Coronary artery (tissue), 2 donors: ENCODE results near the gene UGT1A3.
"Not testable (repeated sequence)": the region's sequence is repeated elsewhere in the genome, so short reads cannot be mapped to it uniquely, and the experiment has no call there.

Experiments used
- DNase-seq: peaks from one replicate; pipeline ENCODE4 v3.0.0-alpha.2; 2017; ENCODE audit warnings: low spot score
- H3K27ac ChIP-seq, 2 donors: fragments of 200-600 bp; sonication (generic); one replicate each; pipeline ENCODE4 v1.5.1; 2016 to 2019
- H3K4me3 ChIP-seq: fragments of 200-600 bp; sonication (generic); 2 replicates; pipeline ENCODE4 v1.5.1; 2016; ENCODE audit warnings: mild to moderate bottlenecking, moderate library complexity
- TF ChIP-seq, protein P1 (sequence below): fragments of 200-600 bp; sonication (generic); IDR thresholded peaks from one replicate; pipeline ENCODE4 v1.5.1; 2019; ENCODE audit warnings: antibody characterized with exemption

Gene UGT1A3

DNA sequence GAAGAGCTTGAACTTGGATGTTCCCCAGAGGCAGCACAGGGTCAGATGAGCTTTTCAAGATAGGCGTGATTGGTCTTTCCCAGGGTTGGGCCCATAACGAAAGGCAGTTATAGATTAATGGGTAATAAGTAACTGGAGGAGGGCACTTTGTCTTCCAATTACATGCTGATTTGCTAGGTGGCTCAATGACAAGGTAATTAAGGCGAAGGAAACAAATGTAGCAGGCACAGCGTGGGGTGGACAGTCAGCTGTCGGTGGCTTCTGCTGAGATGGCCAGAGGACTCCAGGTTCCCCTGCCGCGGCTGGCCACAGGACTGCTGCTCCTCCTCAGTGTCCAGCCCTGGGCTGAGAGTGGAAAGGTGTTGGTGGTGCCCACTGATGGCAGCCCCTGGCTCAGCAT lies 10.3 kb upstream of the UGT1A3 start, which contains the start of gene UGT1A4:
Gene UGT1A4, plus strand, starts transcription at position 185 of the 400 bp plus-strand sequence. Its CDS starts 85 bp downstream, at position 270.
- H3K4me3 ChIP-seq: no peak within 1 kb of the TSS
- TF ChIP-seq, protein P1, sequence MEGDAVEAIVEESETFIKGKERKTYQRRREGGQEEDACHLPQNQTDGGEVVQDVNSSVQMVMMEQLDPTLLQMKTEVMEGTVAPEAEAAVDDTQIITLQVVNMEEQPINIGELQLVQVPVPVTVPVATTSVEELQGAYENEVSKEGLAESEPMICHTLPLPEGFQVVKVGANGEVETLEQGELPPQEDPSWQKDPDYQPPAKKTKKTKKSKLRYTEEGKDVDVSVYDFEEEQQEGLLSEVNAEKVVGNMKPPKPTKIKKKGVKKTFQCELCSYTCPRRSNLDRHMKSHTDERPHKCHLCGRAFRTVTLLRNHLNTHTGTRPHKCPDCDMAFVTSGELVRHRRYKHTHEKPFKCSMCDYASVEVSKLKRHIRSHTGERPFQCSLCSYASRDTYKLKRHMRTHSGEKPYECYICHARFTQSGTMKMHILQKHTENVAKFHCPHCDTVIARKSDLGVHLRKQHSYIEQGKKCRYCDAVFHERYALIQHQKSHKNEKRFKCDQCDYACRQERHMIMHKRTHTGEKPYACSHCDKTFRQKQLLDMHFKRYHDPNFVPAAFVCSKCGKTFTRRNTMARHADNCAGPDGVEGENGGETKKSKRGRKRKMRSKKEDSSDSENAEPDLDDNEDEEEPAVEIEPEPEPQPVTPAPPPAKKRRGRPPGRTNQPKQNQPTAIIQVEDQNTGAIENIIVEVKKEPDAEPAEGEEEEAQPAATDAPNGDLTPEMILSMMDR: no peak
- DNase-seq: no peak
- no peak within 1 kb of the TSS for H3K27ac ChIP-seq

DNA sequence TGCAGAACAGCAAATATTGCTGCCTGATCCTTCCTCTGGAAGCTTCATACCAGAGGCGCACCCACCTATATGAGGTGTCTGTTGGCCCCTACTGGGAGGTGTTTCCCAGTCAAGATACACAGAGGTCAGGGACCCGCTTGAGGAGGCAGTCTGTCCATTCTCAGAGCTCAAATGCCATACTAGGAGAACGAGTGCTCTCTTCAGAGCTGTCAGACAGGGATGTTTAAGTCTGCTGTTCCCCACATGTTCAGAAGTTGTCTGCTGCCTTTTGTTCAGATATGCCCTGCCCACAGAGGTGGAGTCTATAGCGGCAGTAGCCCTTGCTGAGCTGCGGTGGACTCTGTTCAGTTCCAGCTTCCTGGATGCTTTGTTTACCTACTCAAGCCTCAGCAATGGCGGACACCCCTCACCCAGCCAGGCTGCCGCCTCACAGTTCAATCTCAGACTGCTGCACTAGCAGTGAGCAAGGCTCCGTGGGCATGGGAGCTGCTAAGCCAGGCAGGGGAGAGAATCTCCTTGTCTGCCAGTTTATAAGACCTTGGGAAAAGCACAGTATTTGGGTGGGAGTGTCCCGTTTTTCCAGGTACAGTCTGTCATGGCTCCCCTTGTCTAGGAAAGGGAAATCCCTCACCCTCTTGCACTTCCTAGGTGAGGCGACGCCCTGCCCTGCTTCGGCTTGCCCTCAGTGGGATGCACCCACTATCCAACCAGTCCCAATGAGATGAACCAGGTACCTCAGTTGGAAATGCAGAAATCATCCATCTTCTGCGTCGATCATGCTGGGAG lies 8.2 kb downstream of the UGT1A3 start:
- not testable (repeated sequence) for H3K27ac ChIP-seq, DNase-seq, H3K4me3 ChIP-seq

DNA sequence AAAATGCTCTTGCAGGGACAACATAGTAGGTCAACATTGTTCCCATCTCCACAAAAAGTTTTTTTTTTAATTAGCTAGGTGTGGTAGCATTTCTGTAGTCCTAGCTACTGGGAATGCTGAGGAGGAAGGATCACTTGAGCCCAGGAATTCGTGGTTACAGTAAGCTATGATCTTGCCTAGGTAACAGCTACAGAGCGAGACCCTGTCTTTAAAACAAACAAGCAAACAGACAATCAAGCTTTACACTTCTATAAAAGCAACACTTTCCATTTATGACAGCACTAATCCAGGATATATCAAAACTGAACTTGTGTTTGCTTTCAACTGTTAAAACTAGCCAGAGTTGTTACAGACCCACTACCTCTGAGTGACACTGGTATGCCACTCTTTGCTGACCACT lies 12.0 kb downstream of the UGT1A3 start:
- TF ChIP-seq, protein P1: no peak
- no peak overlapping the region for H3K27ac ChIP-seq
- DNase-seq: no peak
- no peak overlapping the region for H3K4me3 ChIP-seq

DNA sequence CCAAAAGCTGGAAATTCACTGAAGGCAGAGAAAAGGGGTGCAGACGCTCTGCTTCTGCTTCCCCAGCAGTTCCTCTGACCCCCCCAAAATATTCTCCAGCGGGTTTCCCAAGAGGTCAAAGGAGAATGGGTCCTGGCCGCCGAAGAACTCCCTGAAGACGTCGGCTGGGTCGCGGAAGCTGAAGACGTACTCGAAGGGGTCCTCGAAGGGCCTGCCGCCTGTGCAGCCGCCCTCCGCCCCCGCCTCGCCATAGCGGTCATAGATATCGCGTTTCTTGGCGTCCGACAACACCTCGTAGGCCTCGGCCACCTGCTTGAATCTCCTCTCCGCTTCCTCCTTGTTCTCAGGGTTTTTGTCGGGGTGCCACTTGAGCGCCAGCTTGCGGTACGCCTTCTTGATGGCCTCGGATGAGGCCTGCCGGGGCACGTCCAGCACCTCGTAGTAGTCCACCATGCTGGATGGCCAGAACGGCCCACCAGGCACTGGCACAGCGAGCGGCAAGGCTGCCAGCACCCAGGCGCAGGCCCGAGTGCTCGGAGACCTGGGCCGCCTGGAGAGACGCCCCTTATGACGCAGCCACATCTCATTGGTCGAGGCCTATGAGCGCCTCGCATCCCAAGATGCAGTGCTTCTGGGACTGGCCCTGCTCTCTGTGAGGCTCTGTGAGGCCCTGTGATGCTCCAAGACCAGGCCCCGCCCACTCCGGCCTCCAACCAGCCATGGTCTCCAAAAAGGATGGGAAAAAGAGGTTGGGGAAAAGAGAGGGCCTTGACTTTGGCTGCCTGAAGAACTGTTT lies 14.8 kb downstream of the UGT1A3 start:
- Histone ChIP-seq H3K27ac (no peak overlapping the region), H3K4me3 (no peak overlapping the region)
- no peak for DNase-seq
- TF ChIP-seq, protein P1: no peak

DNA sequence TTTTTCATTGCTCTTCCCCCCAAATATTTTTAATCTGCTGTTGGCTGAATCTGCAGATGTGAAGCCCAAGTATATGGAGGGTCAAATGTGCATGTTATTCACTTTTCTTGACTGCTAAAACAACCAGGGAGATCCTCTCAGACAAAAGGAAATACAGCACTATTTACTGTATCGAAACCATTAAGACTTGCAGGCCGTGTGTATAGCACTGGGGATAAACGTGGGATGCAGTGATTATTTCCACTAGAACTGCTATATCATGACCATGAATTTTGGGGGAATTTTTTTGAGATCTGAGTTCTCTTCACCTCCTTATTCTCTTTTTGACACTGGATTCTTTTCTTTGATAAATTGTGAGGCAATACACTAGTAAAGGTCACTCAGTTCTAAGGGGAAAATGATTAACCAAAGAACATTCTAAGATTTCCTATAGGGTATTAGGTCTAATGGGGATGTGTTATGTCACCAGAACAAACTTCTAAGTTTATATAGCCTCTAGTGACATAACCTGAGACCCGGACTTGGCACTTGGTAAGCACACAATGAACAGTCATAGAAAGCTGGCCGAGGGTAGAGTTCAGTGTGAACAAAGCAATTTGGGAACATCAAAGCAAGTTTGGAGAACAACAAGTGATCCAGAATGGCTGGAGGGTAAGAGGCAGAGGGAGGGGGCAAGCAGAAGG lies 16.4 kb downstream of the UGT1A3 start:
- Histone ChIP-seq H3K27ac (no peak overlapping the region), H3K4me3 (no peak overlapping the region)
- no peak for DNase-seq
- TF ChIP-seq, protein P1: no peak

DNA sequence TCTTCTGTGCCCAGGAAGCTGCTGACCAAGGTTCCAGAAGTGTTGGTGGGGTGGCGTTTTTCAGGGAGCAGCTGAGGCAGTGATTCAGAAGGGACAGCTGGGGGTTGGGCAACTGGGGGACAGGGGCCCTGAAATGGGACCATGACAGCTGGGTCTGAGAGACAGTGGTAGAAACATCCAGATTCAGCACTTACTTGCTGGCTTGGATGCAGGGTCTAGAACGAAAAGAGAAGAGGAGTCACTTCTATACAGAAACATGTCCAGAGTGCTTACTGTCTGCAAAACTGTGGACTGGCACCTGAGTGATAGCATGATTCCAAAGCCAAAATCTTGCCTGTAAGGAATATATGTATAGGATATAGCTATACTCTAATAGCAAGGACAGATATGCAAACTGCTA lies 17.0 kb downstream of the UGT1A3 start:
- DNase-seq, H3K4me3 ChIP-seq, H3K27ac ChIP-seq: not testable (repeated sequence)

DNA sequence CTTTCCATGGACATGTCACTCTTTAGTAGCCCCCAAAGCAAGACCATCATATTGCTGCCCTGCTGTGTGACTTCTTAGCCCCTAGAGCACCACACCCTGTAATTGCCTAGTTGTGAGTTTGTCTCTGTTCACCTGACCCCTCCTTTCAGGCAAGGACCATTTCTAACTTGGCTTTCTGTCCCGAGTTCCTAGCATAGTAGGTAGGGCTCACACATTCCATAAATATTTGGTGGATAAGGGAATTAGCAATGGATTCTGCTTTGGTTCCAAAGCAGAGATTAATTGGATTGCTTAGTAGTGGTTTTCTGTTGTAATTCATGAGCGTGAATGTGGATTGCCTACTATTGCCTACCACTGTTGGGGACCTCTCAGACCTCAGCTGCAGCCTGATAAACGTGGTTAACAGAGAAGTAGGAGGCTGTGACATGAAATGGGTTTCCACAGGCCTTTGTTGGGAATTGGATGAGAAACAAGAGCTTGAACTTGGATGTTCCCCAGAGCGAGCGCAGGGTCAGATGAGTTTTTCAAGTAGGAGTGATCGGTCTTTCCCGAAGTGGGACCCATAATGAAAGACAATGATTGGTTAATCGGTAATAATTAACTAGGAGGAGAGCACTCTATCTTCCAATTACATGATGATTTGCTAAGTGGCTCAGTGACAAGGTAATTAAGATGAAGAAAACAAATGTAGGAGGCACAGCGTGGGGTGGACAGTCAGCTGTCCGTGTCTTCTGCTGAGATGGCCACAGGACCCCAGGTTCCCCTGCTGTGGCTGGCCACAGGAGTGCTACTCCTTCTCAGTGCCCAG lies 17.8 kb downstream of the UGT1A3 start:
- TF ChIP-seq, protein P1: no peak
- Histone ChIP-seq H3K4me3 (no peak overlapping the region), H3K27ac (no peak overlapping the region)
- DNase-seq: no peak
